ENCODE results near the gene C19orf44. TPM values are rescaled to one million over a fixed set of nuclear protein-coding genes. Genes with fewer than 3 reads are reported as not detected.
"Not testable (repeated sequence)": the region's sequence is repeated elsewhere in the genome, so short reads cannot be mapped to it uniquely, and the experiment has no call there.

C19orf44 gene
- total RNA-seq (1 to 10 TPM; 5.1 to 5.4 TPM), polyA plus RNA-seq (1.3 TPM)

- H3K4me1 Mint-ChIP-seq: peaks cover 13 to 22% (median 20%) of the 10 kb centered on the region in 3 donors
- ChIA-PET POLR2A (interaction anchor here (0.6 to 1.5 kb wide), 3 partner anchors 47 to 1107 kb away, joined by 3 to 4 read pairs (median 3); no protein-coding TSS in a partner anchor), CTCF (interaction anchor here (0.6 to 1.0 kb wide), 2 partner anchors 54 to 251 kb away, joined by 3 read pairs; no protein-coding TSS in a partner anchor)
- no peaks in the 10 kb centered on the region for H3K9me3 ChIP-seq (ENCODE audit: low read length)
- peak; percentile 94 to 97 (median 96) for DNase-seq
- H3K27me3 Mint-ChIP-seq: no peaks in the 10 kb centered on the region
- H3K9me3 Mint-ChIP-seq: no peaks in the 10 kb centered on the region
- H3K4me3 Mint-ChIP-seq: peak within 1 kb of the TSS; percentile 76 to 94 (median 91)
- peak within 1 kb of the TSS; percentile 79 for H3K4me3 ChIP-seq (ENCODE audit: low read length)
- peaks cover 10% of the 10 kb centered on the region for H3K4me1 ChIP-seq (ENCODE audit: insufficient read depth, low read length)
- peaks cover 1 to 4% (median 1%) of the 10 kb centered on the region in 3 donors for H3K36me3 Mint-ChIP-seq
- H3K27me3 ChIP-seq (ENCODE audit: insufficient read depth, low read length, poor library complexity, severe bottlenecking): no peaks in the 10 kb centered on the region
- peak within 1 kb of the TSS; percentile 28 to 96 (median 93) for H3K27ac Mint-ChIP-seq
- H3K27ac ChIP-seq (ENCODE audit: low read depth, low read length): peak within 1 kb of the TSS; percentile 64
- H3K36me3 ChIP-seq (ENCODE audit: insufficient read depth, low read length): no peaks in the 10 kb centered on the region
Measured at GRCh38 chr19:16495982-16496612, at the start of gene C19orf44, which contains the start of gene CALR3. C19orf44 (plus strand) TSS chr19:16496394; CDS start chr19:16500793, 4,399 bp downstream. CALR3 (minus strand) TSS chr19:16496167; CDS start chr19:16496129, 38 bp downstream.

DNA sequence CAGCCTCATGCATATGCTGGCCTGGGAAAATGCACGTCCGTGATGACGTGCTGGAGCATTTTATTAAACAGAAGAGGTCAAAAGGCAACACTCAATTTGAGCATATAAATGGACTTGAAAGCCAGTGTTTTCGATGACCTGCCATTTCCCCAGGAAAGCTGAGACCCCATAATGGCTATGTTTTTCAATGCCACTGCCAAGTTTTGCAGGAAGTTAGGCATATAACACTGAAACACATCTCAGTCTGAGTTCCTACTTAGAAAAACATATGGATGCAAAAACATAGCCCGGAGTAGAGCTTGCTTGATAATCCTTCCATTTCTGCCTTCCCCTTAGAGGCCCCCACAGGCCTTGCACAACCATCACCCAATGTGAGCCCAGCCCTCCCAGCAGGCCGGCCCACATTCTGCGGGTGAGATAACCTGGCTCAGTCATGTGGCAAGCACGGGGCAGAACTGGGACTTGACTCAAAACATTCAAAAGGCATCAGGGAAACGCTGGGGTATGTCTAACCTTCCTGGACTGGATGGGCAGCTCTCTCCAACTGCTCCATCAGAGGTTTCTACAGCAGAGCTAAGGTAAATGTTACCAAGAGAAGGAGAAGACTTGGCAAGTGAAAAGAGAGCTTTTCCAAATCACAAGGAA lies 49.3 kb upstream of the C19orf44 start:
- peak overlapping the region; percentile 83 to 98 (median 93) for H3K27ac Mint-ChIP-seq
- Histone ChIP-seq H3K4me1 (ENCODE audit: insufficient read depth, low read length) (peaks cover 47% of the 10 kb centered on the region), H3K27me3 (ENCODE audit: insufficient read depth, low read length, poor library complexity, severe bottlenecking) (no peaks in the 10 kb centered on the region), H3K36me3 (ENCODE audit: insufficient read depth, low read length) (no peaks in the 10 kb centered on the region), H3K9me3 (ENCODE audit: low read length) (no peaks in the 10 kb centered on the region), H3K27ac (ENCODE audit: low read depth, low read length) (peak overlapping the region; percentile 20), H3K4me3 (ENCODE audit: low read length) (no peak overlapping the region)
- H3K4me3 Mint-ChIP-seq: peak overlapping the region in 6 of 7 donors; percentile 20 to 74 (median 61)
- CTCF ChIA-PET: no interaction called here
- DNase-seq: peak in 4 of 5 donors; percentile 46 to 67 (median 51)
- H3K36me3 Mint-ChIP-seq: peaks cover 4 to 30% (median 5%) of the 10 kb centered on the region in 3 donors
- H3K9me3 Mint-ChIP-seq: peaks cover 0 to 4% (median 3%) of the 10 kb centered on the region in 5 donors
- no peaks in the 10 kb centered on the region for H3K27me3 Mint-ChIP-seq
- H3K4me1 Mint-ChIP-seq: peaks cover 58 to 77% (median 74%) of the 10 kb centered on the region in 3 donors
- POLR2A ChIA-PET: no interaction called here

- H3K4me1 Mint-ChIP-seq: peaks cover 56 to 70% (median 67%) of the 10 kb centered on the region in 3 donors
- H3K36me3 ChIP-seq (ENCODE audit: insufficient read depth, low read length); CTCF ChIA-PET; H3K27me3 Mint-ChIP-seq; H3K27me3 ChIP-seq (ENCODE audit: insufficient read depth, low read length, poor library complexity, severe bottlenecking); H3K9me3 Mint-ChIP-seq; H3K4me3 ChIP-seq (ENCODE audit: low read length); H3K9me3 ChIP-seq (ENCODE audit: low read length); DNase-seq: not testable (repeated sequence)
- POLR2A ChIA-PET: interaction anchor here (0.8 to 1.0 kb wide), 3 partner anchors 47 to 193 kb away, joined by 3 to 5 read pairs (median 3); partner anchors contain the start of genes C19orf44, CALR3 and KLF2
- H3K4me1 ChIP-seq (ENCODE audit: insufficient read depth, low read length): peaks cover 47% of the 10 kb centered on the region
- H3K27ac Mint-ChIP-seq: peak overlapping the region; percentile 58 to 93 (median 84)
- peaks cover 4 to 17% (median 5%) of the 10 kb centered on the region in 3 donors for H3K36me3 Mint-ChIP-seq
- peak overlapping the region; percentile 6 for H3K27ac ChIP-seq (ENCODE audit: low read depth, low read length)
- H3K4me3 Mint-ChIP-seq: peak overlapping the region; percentile 3 to 73 (median 51)
Measured at GRCh38 chr19:16448872-16449271, 47.3 kb upstream of the C19orf44 start.

DNA sequence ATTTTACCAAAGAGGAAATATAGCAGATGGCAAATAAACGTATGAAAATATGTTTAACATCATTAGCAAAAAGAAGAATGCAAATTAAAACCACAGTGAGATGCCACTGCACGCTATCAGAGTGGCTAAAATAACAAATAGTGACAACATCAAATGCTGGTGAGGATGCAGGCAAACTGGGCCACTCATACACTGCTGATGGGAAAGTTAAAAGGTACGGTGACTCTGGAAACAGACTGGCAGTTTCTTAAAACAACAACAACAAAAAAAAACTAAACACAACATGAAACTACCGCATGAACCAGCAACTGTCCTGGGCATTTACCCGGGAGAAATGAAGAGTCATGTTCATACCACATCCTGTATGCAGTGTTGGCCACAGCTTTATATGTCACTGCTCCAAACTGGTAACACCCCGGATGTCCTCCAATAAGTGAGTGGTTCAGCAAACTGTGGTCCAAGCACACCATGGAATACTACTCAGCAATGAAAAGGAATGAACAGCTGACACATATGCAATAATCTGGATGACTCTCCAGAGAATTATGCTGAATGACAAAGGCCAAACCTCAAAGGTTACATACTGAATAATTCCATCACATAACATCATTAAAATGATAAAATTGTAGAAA lies 46.7 kb upstream of the C19orf44 start:
- Histone ChIP-seq H3K27me3 (ENCODE audit: insufficient read depth, low read length, poor library complexity, severe bottlenecking) (no peaks in the 10 kb centered on the region), H3K4me3 (ENCODE audit: low read length) (no peak overlapping the region), H3K9me3 (ENCODE audit: low read length) (no peaks in the 10 kb centered on the region), H3K36me3 (ENCODE audit: insufficient read depth, low read length) (no peaks in the 10 kb centered on the region), H3K27ac (ENCODE audit: low read depth, low read length) (peak overlapping the region; percentile 6), H3K4me1 (ENCODE audit: insufficient read depth, low read length) (peaks cover 47% of the 10 kb centered on the region)
- POLR2A ChIA-PET: interaction anchor here (1.0 kb wide), 2 partner anchors 46 to 125 kb away, joined by 3 read pairs; partner anchors contain the start of genes C19orf44, CALR3 and KLF2
- CTCF ChIA-PET: no interaction called here
- Mint-ChIP-seq H3K4me1 (peaks cover 54 to 70% (median 67%) of the 10 kb centered on the region in 3 donors), H3K36me3 (peaks cover 4 to 14% (median 5%) of the 10 kb centered on the region in 3 donors), H3K9me3 (peaks cover 0 to 4% (median 3%) of the 10 kb centered on the region in 5 donors), H3K27ac (peak overlapping the region; percentile 58 to 93 (median 84)), H3K4me3 (peak overlapping the region; percentile 3 to 73 (median 51)), H3K27me3 (peaks cover 0 to 1% of the 10 kb centered on the region in 2 donors)
- peak in 3 of 5 donors; percentile 12 to 71 (median 67) for DNase-seq

DNA sequence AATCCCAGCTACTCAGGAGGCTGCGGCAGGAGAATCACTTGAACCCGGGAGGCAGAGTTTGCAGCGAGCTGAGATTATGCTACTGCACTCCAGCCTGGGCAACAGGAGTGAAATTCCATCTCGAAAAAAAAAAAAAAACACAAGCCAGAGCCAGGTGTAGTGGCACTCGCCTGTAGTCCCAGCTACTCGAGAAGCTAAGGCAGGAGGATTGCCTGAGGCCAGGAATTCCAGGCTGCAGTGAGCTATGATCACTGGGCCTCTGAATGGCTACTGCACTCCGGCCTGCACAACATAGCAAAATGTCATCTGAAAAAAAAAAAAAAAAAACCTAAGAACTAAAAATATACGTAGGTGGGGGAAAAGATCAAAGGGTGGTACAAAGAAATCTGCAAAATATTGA lies 43.9 kb upstream of the C19orf44 start:
- Mint-ChIP-seq H3K9me3 (peaks cover 0 to 4% (median 3%) of the 10 kb centered on the region in 5 donors), H3K36me3 (peaks cover 4 to 13% (median 5%) of the 10 kb centered on the region in 3 donors), H3K4me1 (peaks cover 44 to 64% (median 57%) of the 10 kb centered on the region in 3 donors), H3K27ac (peak overlapping the region in 1 of 8 donors; percentile 47), H3K4me3 (no peak overlapping the region), H3K27me3 (peaks cover 0 to 1% of the 10 kb centered on the region in 2 donors)
- no peak overlapping the region for H3K27ac ChIP-seq (ENCODE audit: low read depth, low read length)
- peaks cover 34% of the 10 kb centered on the region for H3K4me1 ChIP-seq (ENCODE audit: insufficient read depth, low read length)
- no peak overlapping the region for H3K4me3 ChIP-seq (ENCODE audit: low read length)
- ChIA-PET CTCF (interaction anchor here (0.7 kb wide), 1 partner anchor 167 kb away, joined by 3 read pairs; no protein-coding TSS in a partner anchor), POLR2A (no interaction called here)
- DNase-seq: no peak
- H3K9me3 ChIP-seq (ENCODE audit: low read length): no peaks in the 10 kb centered on the region
- H3K27me3 ChIP-seq (ENCODE audit: insufficient read depth, low read length, poor library complexity, severe bottlenecking): no peaks in the 10 kb centered on the region
- no peaks in the 10 kb centered on the region for H3K36me3 ChIP-seq (ENCODE audit: insufficient read depth, low read length)

DNA sequence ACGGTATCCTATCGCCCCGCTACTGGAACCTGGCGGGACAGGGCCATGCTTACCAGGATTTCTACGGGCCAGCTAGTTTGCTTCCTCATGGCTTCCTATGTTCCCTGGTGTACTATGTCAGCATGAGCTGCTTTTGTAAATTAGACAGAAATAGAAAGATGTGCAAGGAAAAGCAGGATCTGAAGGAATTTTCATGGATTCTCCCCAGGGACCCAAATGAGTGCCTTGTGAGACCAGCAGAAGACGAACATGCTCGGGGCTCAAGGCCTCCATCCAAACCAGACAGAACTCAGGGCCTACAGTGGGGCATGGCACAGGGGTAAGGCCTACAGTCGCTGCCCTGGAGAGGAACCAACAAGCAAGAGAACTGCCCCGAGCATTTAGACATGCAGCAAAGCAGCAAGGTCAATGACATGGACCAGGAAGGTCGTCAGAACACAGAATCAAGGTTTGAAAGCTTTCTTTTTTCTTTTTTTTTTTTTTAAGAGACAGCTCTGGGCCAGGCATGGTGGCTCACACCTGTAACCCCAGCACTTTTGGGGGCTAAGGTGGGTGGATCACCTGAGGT lies 41.8 kb upstream of the C19orf44 start:
- Histone ChIP-seq H3K36me3 (ENCODE audit: insufficient read depth, low read length) (no peaks in the 10 kb centered on the region), H3K9me3 (ENCODE audit: low read length) (no peaks in the 10 kb centered on the region), H3K27ac (ENCODE audit: low read depth, low read length) (no peak overlapping the region), H3K4me3 (ENCODE audit: low read length) (no peak overlapping the region), H3K27me3 (ENCODE audit: insufficient read depth, low read length, poor library complexity, severe bottlenecking) (no peaks in the 10 kb centered on the region), H3K4me1 (ENCODE audit: insufficient read depth, low read length) (peaks cover 23% of the 10 kb centered on the region)
- POLR2A ChIA-PET: interaction anchor here (0.6 kb wide), 1 partner anchor 159 kb away, joined by 3 read pairs; no protein-coding TSS in a partner anchor
- Mint-ChIP-seq H3K9me3 (peaks cover 0 to 4% (median 3%) of the 10 kb centered on the region in 5 donors), H3K4me1 (peaks cover 48 to 68% (median 58%) of the 10 kb centered on the region in 3 donors), H3K27ac (peak overlapping the region in 7 of 8 donors; percentile 17 to 95 (median 76)), H3K4me3 (no peak overlapping the region), H3K36me3 (peaks cover 4 to 13% (median 4%) of the 10 kb centered on the region in 3 donors), H3K27me3 (peaks cover 0 to 1% of the 10 kb centered on the region in 2 donors)
- no peak for DNase-seq
- CTCF ChIA-PET: interaction anchor here (1.4 kb wide), 1 partner anchor 28 kb away, joined by 3 read pairs; no protein-coding TSS in a partner anchor

DNA sequence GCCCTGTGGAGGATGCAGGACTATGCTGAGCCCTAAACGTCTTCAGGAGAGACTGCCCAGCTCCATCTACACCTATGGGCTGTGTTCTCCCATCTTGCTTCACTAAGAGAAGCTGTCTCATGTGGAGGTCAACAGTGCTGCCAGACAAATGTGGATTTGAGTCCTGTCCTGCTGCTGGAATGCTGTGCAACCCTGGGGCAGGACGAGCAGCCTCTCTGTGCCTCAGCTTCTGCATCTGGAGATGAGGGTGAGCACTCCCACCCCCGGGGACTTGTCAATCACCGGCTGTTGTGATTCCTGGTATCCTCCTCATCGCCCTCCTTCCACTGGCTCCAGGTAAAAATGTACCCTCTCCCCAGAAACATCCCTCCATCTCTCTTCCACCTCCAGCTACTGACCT lies 40.7 kb upstream of the C19orf44 start:
- Mint-ChIP-seq H3K4me3 (no peak overlapping the region), H3K36me3 (peaks cover 0 to 8% (median 0%) of the 10 kb centered on the region in 3 donors), H3K4me1 (peaks cover 50 to 70% (median 62%) of the 10 kb centered on the region in 3 donors), H3K27ac (peak overlapping the region in 4 of 8 donors; percentile 38 to 75 (median 63)), H3K27me3 (peaks cover 0 to 1% of the 10 kb centered on the region in 2 donors), H3K9me3 (no peaks in the 10 kb centered on the region)
- POLR2A ChIA-PET: interaction anchor here (0.6 kb wide), 1 partner anchor 158 kb away, joined by 3 read pairs; no protein-coding TSS in a partner anchor
- H3K27me3 ChIP-seq (ENCODE audit: insufficient read depth, low read length, poor library complexity, severe bottlenecking): no peaks in the 10 kb centered on the region
- H3K27ac ChIP-seq (ENCODE audit: low read depth, low read length): no peak overlapping the region
- DNase-seq: no peak
- no peaks in the 10 kb centered on the region for H3K9me3 ChIP-seq (ENCODE audit: low read length)
- no peak overlapping the region for H3K4me3 ChIP-seq (ENCODE audit: low read length)
- CTCF ChIA-PET: interaction anchor here (1.4 kb wide), 1 partner anchor 29 kb away, joined by 3 read pairs; no protein-coding TSS in a partner anchor
- H3K4me1 ChIP-seq (ENCODE audit: insufficient read depth, low read length): peaks cover 20% of the 10 kb centered on the region
- no peaks in the 10 kb centered on the region for H3K36me3 ChIP-seq (ENCODE audit: insufficient read depth, low read length)
